Stimulated activated naive CD4-positive, alpha-beta T cell treated with Interleukin-2 at 50 U/mL for 16 hours (primary cell): Measurements from ENCODE around the gene RPS8.
A peak's percentile ranks its signal among the peaks of the same experiment; 100 is the strongest.
"Not testable (repeated sequence)": the region's sequence is repeated elsewhere in the genome, so short reads cannot be mapped to it uniquely, and the experiment has no call there.

ENCODE experiments used
- DNase-seq: peaks from one replicate; lab custom pipeline; 2025; lab: John Stamatoyannopoulos, UW

RPS8 gene

GRCh38 chr1:44803062-44803311 is 27.6 kb downstream of the RPS8 start:
- no peak for DNase-seq

- no peak for DNase-seq
Observed at GRCh38 chr1:44803312-44804095, 28.2 kb downstream of the RPS8 start.

- DNase-seq = no peak
Observed at GRCh38 chr1:44805311-44806024, 30.1 kb downstream of the RPS8 start.

- no peak for DNase-seq
Observed at GRCh38 chr1:44806025-44806703, 30.8 kb downstream of the RPS8 start.

DNA sequence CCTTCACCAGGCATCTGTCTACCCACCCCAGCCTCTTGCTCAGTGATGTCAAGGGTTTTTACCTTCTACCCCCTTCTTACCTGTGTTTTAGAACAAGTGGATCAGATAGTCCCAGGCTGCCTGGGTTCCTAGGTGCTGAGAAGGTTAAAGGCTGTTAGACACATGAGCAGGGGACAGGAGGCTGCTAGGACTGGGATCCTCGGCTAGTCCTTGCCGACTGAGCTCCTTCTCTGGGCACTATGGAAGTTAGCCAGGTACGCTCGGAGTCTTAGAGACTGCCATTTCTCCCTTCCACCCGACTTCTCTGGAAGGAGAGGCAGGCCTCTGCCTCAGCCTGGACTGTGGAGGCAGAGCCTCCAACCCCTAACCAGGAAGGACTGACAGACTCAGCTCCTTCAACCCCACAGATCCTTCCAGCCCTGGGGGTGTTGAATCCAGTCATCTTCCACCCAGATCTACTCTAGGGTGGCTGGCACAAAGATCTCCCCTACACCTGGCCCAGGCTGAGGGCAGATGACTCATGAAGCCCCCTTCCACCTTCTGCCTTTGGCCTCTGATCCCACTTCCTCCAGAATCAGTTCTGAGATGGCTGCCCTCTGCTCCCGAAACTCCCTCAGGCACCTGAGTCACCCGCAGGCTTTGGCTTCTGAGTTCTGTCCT is 31.5 kb downstream of the RPS8 start, which contains the start of gene DYNLT4:
Gene DYNLT4 (minus strand): TSS at position 648 of the 660 bp plus-strand sequence. CDS start 683 bp downstream, outside the sequence.
- no peak for DNase-seq

GRCh38 chr1:44807364-44808062 is 32.2 kb downstream of the RPS8 start:
- DNase-seq = peak; percentile 85

DNA sequence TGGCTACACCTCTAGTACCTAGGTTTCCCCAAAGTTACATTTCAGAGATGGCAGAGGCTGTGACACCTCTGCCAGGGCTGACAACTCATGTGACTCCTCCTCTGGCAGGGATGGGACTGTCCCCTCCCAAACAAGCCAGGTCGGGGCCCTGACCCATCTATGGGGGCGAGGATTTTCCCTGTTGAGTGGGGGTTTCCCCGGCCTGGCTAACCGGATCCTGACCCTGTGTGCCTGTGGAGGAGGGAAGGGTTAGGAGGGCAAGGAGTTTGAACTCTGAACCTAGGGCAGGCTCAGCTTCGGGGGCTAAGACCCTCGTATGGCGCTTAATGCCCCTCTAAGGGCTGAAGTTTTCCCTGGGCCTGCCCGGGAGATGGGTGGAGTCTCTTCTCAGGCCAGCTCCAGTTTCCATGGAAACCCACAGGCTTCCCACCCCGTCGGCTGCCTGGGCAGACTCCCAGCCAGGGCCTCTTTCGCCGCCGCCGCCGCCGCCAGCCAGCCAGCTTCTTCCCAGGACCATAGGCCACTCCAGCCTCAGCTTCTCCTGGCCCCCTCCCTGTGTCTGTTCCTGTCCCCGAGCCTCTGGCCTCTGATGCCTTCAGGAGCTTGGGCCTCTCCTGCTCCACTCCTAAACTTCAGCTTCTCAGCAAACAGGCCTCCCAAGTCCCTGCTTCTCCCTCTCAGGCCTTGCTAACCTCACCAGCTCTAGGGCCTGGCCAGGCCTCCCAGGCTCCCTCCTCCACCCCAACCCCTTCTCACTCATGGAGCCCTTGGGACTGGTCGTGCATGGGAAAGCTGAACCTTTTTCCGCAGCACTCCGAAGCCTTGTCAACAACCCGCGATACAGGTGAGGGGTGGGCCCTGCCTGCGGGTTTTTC is 33.0 kb downstream of the RPS8 start, which contains the start of gene BTBD19:
Gene BTBD19 (plus strand): TSS at position 461 of the 875 bp plus-strand sequence. CDS start 298 bp downstream, at position 759.
- DNase-seq = peak; percentile 84

DNA sequence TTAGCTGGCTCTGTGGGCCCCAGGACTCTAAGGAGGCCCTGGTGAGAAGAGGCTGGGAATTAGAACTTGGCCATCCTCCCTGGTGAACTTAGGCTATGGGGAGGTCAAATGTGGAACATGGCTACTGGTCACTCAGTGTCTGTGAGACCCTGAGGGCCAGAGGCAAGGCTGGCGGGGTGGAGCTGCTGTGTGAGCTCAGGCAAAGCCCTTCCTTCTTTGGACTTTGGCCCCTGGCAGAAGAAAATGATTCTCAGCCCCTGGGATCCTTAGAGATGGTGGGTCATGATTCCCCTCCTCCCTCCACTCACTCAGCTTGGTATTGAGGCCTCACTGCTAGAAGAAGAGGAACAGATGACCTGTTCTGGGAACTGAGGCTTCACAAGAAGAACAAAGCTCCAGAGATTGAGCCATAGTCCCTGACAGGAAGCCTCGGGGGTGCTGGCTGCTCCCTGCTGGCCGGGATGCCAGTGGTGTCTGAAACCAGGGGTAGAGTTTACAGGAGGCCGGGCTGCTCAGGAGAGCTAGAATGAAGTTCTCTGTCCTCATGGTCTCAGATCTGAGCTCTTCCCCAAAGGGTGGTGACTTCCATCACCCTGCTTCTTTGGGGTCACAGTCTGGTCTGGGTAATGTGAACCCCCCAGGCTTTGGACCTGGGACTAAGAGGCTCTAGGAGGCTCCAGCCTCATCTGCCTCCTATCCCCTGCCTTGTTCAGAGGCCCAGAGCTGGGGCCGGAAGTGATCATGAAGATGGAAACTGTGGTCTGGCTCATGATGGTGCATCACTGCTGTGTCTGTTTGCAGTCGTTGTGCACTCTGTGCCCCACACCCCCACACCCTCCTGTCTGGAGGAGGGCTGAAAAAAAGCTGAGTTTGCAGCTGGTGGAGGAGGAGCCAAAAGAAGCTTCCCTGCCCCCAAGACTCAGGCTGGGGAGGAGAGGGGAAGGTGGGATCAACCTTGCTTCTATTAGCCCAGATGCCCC is 33.9 kb downstream of the RPS8 start:
- peak; percentile 88 for DNase-seq

DNA sequence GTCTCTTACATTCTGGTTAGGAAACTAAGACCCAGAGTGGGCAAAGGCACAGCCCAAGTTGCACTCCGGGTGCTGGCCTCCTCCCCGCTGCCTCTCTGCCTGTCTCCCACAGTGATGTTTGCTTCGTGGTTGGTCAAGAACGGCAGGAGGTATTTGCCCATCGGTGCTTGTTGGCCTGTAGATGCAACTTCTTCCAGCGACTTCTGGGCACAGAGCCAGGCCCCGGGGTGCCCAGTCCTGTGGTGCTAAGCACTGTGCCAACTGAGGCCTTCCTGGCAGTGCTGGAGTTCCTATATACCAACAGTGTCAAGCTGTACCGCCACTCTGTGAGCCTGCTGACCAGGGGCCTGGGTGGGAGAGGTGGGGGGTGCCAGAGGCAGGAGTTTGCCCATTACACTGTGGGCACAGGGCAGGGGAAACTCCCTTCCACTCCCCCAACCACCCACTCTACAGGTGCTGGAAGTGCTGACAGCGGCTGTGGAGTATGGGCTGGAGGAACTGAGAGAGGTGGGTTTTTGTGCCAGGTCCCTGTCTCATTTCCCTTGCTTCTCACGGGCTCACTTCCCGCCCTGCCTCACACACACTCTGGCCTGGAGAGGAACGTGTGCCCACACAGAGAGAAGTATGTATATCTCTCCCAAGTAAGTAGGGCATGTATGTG is 34.9 kb downstream of the RPS8 start:
- DNase-seq = peak; percentile 54

- not testable (repeated sequence) for DNase-seq
Observed at GRCh38 chr1:44810762-44811105, 35.4 kb downstream of the RPS8 start.

DNA sequence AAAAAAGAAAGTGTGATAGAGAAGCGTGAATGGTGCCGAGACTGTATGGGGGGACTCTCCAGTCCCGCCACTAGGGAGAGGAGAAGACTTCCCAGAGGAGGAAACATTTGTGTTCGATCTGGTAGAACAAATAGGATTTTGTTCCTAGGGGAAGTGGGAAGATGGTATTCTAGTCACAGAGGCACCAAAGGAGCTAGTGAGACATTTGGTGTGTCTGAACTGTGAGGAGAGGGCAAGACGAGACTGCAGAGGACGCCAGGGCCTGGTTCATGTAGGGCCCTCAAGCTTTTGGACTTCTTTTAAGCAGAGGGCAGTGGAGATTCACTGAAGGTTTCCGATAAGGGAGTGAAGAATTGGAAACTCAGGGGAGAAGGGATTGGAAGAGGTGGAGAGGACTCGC is 35.9 kb downstream of the RPS8 start:
- no peak for DNase-seq

DNA sequence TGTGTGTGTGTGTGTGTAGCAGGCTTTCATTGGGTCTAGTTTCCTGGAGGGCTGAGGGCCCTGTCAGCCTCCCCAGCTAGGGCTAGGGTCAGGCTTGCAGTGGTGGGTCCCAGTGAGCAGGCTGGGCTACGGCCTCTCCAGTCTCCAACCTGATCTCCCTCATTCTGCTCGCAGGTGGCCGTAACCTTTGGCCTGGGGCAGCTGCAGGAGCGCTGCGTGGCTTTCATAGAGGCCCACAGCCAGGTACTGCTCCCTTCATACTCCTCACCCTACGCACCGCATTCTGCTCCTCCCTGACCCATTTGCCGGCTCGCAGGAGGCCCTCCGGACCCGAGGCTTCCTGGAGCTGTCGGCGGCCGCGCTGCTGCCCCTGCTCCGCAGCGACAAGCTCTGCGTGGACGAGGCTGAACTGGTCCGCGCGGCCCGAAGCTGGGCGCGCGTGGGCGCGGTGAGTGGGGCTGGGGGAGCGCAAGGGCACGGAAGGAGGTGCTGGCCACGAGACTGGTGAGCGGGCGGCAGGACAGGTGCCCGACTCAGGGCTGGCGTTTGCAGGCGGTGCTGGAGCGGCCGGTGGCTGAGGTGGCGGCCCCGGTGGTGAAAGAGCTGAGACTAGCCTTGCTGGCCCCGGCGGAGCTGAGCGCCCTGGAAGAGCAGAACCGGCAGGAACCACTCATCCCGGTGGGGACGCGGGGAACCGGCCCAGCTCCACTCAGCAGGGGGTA is 37.6 kb downstream of the RPS8 start:
- no peak for DNase-seq

GRCh38 chr1:44815926-44816325 is 40.6 kb downstream of the RPS8 start:
- not testable (repeated sequence) for DNase-seq

GRCh38 chr1:44817307-44817706 is 42.0 kb downstream of the RPS8 start:
- no peak for DNase-seq

DNA sequence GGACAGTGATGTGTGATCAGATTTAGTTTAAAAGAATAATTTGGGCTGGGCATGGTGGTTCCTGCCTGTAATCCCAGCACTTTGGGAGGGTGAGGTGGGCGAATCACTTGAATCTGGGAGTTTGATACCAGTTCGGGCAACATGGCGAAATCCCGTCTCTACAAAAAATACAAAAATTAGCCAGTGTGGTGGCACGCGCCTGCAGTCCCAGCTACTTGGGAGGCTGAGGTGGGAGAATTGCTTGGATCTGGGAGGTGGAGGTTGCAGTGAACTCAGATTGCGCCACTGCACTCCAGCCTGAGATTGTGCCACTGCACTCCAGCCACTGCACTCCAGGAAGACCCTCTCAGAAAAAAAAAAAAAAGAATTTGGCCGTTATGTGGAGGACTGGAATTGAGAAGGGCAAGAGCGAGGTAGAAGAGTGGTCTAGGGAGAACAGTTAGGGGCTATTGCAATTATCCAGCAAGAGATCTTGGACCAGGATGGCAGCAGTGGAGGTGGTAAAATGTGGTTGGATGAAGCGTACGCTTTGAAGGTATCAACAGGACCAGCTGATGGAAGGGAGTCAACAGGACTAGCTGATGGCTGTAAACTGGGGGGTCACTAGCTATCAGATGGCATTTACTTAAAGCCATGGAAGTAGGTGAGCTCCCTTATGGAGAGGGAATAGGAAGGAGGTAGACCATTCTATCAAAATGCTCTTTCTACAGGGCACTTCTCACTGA is 42.6 kb downstream of the RPS8 start:
- DNase-seq = no peak

DNA sequence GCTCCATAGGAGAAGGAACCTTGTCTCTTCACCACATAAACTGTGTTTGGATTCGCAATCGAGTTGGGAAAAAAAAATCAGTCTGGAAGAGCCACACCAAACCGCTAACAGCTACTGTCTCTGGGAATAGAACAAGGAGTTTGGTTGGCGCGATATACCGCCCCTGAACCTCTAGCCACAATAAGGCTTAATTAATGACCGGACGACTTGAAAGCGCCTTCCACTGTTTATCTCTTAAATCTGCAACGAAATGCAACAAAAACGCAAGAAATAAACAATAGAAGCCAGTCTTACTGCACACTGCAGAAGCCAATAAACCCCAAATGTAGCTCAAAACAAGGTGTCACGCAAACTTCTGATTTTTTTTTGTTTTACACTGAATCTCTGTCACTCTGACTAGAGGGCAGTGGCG is 43.9 kb downstream of the RPS8 start:
- DNase-seq = no peak

GRCh38 chr1:44819608-44820327 is 44.4 kb downstream of the RPS8 start:
- peak; percentile 80 for DNase-seq
